NT2/D1 (cell line): Measurements from ENCODE around the gene LPP.

Source experiments
- DNase-seq: peaks from one replicate; pipeline ENCODE4 v3.0.0-alpha.2; 2011; ENCODE audit warnings: low read depth, low spot score
- H3K27me3 ChIP-seq: 2 replicates; pipeline ENCODE4 v1.6.0; 2011; ENCODE audit warnings: mild to moderate bottlenecking; ENCODE audit not compliant: insufficient read length, insufficient read depth
- H3K36me3 ChIP-seq: 2 replicates; pipeline ENCODE4 v1.6.1; 2011; ENCODE audit warnings: mild to moderate bottlenecking, low read length, mixed read lengths; ENCODE audit not compliant: insufficient read depth, insufficient read length
- H3K4me1 ChIP-seq: 2 replicates; pipeline ENCODE4 v1.5.1; 2011; ENCODE audit not compliant: insufficient read depth, insufficient read length
- H3K4me3 ChIP-seq: 2 replicates; pipeline ENCODE4 v1.5.1; 2011; ENCODE audit warnings: low read depth; ENCODE audit not compliant: insufficient read length
- H3K9ac ChIP-seq: 2 replicates; pipeline ENCODE4 v1.6.0; 2011; ENCODE audit warnings: low read depth; ENCODE audit not compliant: insufficient read length
- H3K9me3 ChIP-seq: 2 replicates; pipeline ENCODE4 v1.5.1; 2011; ENCODE audit warnings: mild to moderate bottlenecking, low read length; ENCODE audit not compliant: insufficient read depth
- SUZ12 ChIP-seq: IDR thresholded peaks from 2 replicates; pipeline ENCODE4 v1.6.1; 2011; ENCODE audit not compliant: insufficient read length, insufficient read depth; ENCODE audit errors: extremely low read depth
- YY1 ChIP-seq: IDR thresholded peaks from 2 replicates; pipeline ENCODE4 v1.6.1; 2011; ENCODE audit not compliant: insufficient read length, insufficient read depth
- ZNF274 ChIP-seq: IDR thresholded peaks from 2 replicates; pipeline ENCODE4 v1.6.1; 2011; ENCODE audit warnings: mild to moderate bottlenecking, low read depth, low read length

Gene LPP

DNA sequence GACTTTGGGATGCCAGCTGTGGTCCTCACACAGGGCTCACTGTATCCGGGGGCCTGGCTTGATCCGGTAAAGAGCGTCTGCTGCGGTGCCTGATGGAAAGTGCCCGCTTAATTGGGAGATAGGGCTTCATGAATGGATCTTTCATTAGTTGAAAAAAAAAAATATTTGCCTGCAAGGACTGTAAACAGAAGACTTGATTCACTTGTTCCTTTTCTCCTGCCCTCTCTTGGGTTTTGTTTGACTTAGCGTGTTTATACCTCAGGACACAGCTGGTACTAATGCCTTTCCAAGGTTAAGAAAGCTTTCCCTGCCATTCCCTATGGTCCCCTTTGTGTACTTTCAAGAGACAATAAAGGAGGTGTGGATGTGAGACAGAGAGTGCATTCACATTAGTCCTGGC lies 493.3 kb downstream of the LPP start:
- no peak for DNase-seq
- Histone ChIP-seq H3K4me1 (no peaks in the 10 kb centered on the region), H3K36me3 (no peaks in the 10 kb centered on the region), H3K9me3 (0 out of 2 replicates have a peak, but pooled peaks cover 4% of the 10 kb centered on the region), H3K4me3 (no peak overlapping the region), H3K9ac (no peak overlapping the region), H3K27me3 (no peaks in the 10 kb centered on the region)
- TF ChIP-seq YY1 (no peak), SUZ12 (no peak), ZNF274 (no peak)

DNA sequence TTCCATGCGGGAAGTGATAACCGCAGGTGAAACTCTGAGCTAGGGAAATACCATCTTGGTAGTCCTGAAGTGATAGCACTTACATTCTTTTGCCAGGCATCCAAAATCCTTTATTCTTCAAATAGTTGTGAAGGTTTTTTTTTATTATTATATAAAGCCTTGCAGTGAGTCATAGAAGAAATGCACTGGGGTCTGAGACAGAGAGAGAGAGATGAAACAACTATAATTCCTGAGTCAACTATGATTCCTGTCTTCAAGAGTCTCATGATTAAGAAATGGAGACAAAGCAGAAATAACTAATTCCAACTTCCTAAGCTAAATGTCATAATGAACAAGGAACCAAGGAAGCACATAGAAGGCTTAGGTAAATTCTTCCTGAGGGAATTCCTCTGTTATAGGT lies 495.6 kb downstream of the LPP start:
- H3K9ac ChIP-seq = no peak overlapping the region
- H3K4me3 ChIP-seq = no peak overlapping the region
- DNase-seq = no peak
- TF ChIP-seq YY1 (no peak), ZNF274 (no peak), SUZ12 (no peak)
- H3K27me3 ChIP-seq = no peaks in the 10 kb centered on the region
- H3K9me3 ChIP-seq = 0 out of 2 replicates have a peak, but pooled peaks cover 5% of the 10 kb centered on the region
- no peaks in the 10 kb centered on the region for H3K4me1 ChIP-seq
- no peaks in the 10 kb centered on the region for H3K36me3 ChIP-seq

DNA sequence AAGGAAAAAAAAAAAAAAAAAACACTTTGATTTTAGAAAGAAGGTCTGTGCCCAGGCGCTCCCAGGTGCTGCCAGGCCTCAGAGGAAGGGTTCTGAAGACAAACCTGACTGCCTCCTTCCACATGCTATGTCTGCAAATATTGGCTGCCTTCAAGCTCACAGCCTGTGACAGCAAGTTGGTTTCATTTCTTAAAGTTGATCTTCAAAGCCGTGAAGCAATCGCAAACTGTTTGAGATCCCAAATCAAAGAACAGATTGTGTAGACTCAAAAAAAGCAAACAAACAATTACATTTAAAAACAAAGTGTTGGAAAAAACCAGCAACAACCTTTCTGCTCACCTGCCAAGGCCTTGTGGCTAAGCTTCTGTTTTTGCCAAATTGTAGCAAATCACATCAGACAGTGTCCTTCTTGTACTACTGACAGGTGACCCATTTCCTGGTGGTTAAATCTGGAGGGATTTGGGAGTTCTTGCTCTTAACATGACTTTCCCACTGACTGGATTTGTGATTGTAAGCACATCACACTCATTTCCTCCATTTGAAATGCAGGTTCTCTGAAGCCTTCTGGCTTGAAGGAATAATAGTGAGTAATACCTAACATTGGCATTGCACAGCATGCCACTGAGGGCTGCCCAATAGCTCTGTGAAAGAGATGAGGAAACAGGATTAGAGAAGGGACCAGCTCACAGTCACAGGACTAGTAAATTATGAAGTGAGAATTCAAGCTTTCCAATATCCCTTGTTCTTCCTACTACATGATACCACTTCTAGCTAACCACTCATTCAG lies 502.4 kb downstream of the LPP start:
- Histone ChIP-seq H3K4me3 (no peak overlapping the region), H3K4me1 (no peaks in the 10 kb centered on the region), H3K36me3 (no peaks in the 10 kb centered on the region), H3K9me3 (0 out of 2 replicates have a peak, but pooled peaks cover 5% of the 10 kb centered on the region), H3K9ac (no peak overlapping the region), H3K27me3 (no peaks in the 10 kb centered on the region)
- TF ChIP-seq YY1 = no peak
- TF ChIP-seq ZNF274 = no peak
- TF ChIP-seq SUZ12 = no peak
- no peak for DNase-seq

DNA sequence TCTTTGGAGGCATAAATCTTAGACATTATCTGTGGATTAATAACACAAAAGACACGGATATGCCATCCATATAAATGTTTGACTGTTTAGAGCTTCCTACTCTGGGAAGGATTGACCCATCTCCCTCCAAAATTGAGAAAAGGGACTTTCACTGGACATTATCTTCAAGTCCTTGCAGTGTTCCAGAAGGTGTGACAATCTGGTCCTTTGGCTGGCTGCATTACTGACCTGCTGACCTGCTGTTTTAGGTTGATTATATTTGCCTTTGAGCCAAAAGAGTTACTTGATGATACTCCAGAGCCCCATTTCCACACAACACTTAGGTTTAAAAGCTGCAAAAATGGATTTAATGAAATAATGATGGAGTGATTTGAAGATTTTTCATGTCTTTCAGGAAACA lies 504.6 kb downstream of the LPP start:
- Histone ChIP-seq H3K4me3 (no peak overlapping the region), H3K4me1 (no peaks in the 10 kb centered on the region), H3K9ac (no peak overlapping the region), H3K27me3 (no peaks in the 10 kb centered on the region), H3K9me3 (no peaks in the 10 kb centered on the region), H3K36me3 (no peaks in the 10 kb centered on the region)
- no peak for DNase-seq
- TF ChIP-seq SUZ12 = no peak
- no peak for TF ChIP-seq ZNF274
- no peak for TF ChIP-seq YY1

- Histone ChIP-seq H3K4me3 (no peak overlapping the region), H3K4me1 (no peaks in the 10 kb centered on the region)
These were observed 505.6 kb downstream of the LPP start for GRCh38 chr3:188659449-188660090.

GRCh38 chr3:188660415-188660814 lies 506.5 kb downstream of the LPP start:
- Histone ChIP-seq H3K36me3 (no peaks in the 10 kb centered on the region), H3K9me3 (no peaks in the 10 kb centered on the region), H3K4me3 (no peak overlapping the region), H3K4me1 (no peaks in the 10 kb centered on the region), H3K27me3 (no peaks in the 10 kb centered on the region), H3K9ac (no peak overlapping the region)
- no peak for DNase-seq
- no peak for TF ChIP-seq YY1
- no peak for TF ChIP-seq ZNF274
- TF ChIP-seq SUZ12 = no peak

More at GRCh38 chr3:188659449-188660090, 505.6 kb downstream of the LPP start:
- no peak overlapping the region for H3K9ac ChIP-seq
- H3K36me3 ChIP-seq = no peaks in the 10 kb centered on the region
- no peak for TF ChIP-seq ZNF274
- TF ChIP-seq SUZ12 = no peak
- TF ChIP-seq YY1 = no peak
- DNase-seq = no peak
- no peaks in the 10 kb centered on the region for H3K27me3 ChIP-seq
- no peaks in the 10 kb centered on the region for H3K9me3 ChIP-seq

DNA sequence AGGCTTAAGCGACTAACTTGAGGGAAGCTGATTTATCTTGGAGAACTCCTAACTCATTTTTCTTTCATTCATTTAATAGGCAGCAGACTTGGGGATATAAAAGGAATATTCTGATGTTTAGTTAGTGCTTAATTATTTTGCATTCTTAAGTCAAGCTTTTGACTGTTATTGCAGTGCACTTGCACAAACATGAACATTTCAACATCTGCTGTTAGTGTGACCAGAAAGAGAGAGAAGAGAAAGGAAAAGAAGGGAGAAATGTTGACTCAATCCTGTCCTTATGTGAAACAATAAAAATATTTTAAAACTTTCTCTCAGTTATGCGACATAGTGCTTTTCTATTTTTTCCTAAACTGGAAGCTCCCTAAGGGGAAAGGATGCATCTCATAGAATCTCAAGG lies 507.8 kb downstream of the LPP start:
- Histone ChIP-seq H3K27me3 (no peaks in the 10 kb centered on the region), H3K36me3 (no peaks in the 10 kb centered on the region), H3K4me3 (no peak overlapping the region), H3K4me1 (no peaks in the 10 kb centered on the region), H3K9me3 (no peaks in the 10 kb centered on the region), H3K9ac (no peak overlapping the region)
- no peak for DNase-seq
- TF ChIP-seq ZNF274 = no peak
- TF ChIP-seq YY1 = no peak
- TF ChIP-seq SUZ12 = no peak

DNA sequence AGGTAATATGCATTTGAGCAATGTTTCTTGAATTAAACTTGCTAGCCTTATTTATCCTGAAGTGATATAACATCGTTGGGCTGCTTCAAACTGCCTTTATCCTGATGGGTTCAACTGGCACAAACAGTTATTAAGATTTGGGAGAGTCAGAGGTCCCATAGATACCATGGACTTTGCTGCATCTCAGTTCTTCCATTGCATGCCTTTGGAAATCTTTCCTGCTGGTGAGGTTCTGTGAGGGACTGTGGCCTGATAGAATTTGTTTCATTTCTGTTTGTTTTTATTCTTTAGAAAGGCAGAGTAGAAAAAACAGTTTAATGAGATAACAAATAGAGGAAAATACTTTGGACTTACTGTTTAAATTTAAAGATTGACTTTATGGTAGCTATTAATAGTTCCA lies 508.3 kb downstream of the LPP start:
- no peak for TF ChIP-seq ZNF274
- no peak for TF ChIP-seq YY1
- no peak for TF ChIP-seq SUZ12
- Histone ChIP-seq H3K36me3 (no peaks in the 10 kb centered on the region), H3K4me3 (no peak overlapping the region), H3K27me3 (no peaks in the 10 kb centered on the region), H3K4me1 (no peaks in the 10 kb centered on the region), H3K9ac (no peak overlapping the region), H3K9me3 (no peaks in the 10 kb centered on the region)
- no peak for DNase-seq
